Esophagus muscularis mucosa (tissue), 3 donors: ENCODE data around the gene FGD5.

Experiments
- POLR2AphosphoS5 ChIP-seq, 2 donors: sonication (generic); formaldehyde crosslinking; IDR thresholded peaks; one replicate each; pipeline ENCODE4 v1.6.1; 2017; ENCODE audit warnings: antibody characterized with exemption in 2 of 2
- TF ChIP-seq, protein P1 (sequence below), 3 experiments: fragments of 200-600 bp in 2 of 3; fragments of 450-650 bp in 1 of 3; sonication (generic) in 2 of 3; IDR thresholded peaks; one replicate each; pipeline ENCODE4 v1.5.1; 2017 to 2019; ENCODE audit warnings: antibody characterized with exemption in 3 of 3, mild to moderate bottlenecking in 2 of 3, moderate library complexity in 1 of 3

- TF ChIP-seq, protein P1, sequence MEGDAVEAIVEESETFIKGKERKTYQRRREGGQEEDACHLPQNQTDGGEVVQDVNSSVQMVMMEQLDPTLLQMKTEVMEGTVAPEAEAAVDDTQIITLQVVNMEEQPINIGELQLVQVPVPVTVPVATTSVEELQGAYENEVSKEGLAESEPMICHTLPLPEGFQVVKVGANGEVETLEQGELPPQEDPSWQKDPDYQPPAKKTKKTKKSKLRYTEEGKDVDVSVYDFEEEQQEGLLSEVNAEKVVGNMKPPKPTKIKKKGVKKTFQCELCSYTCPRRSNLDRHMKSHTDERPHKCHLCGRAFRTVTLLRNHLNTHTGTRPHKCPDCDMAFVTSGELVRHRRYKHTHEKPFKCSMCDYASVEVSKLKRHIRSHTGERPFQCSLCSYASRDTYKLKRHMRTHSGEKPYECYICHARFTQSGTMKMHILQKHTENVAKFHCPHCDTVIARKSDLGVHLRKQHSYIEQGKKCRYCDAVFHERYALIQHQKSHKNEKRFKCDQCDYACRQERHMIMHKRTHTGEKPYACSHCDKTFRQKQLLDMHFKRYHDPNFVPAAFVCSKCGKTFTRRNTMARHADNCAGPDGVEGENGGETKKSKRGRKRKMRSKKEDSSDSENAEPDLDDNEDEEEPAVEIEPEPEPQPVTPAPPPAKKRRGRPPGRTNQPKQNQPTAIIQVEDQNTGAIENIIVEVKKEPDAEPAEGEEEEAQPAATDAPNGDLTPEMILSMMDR (IDR thresholded peaks at IDR 0.05) = no peak
- TF ChIP-seq POLR2AphosphoS5 (IDR thresholded peaks at IDR 0.05) = no peak
Measured at GRCh38 chr3:14774431-14774830, 44.3 kb upstream of the FGD5 start.
